BJ (cell line): Measurements from ENCODE around the gene PSME1. TPM values are rescaled to one million over a fixed set of nuclear protein-coding genes. Genes with fewer than 3 reads are reported as not detected.

ENCODE experiments used
- CTCF ChIA-PET: fragments of 350-600 bp; formaldehyde crosslinking; extraction: SDS; loops from one replicate; lab custom pipeline; 2021; ENCODE audit warnings: antibody characterized with exemption, inconsistent platforms; lab: Yijun Ruan, JAX
- POLR2A ChIA-PET: fragments of 300-600 bp; sonication (Branson Sonifier 250); formaldehyde crosslinking; extraction: SDS; loops from one replicate; lab custom pipeline; 2021; ENCODE audit warnings: antibody characterized with exemption; lab: Charles Lee
- DNase-seq: peaks from one replicate; pipeline ENCODE4 v3.0.0-alpha.2; 2011; ENCODE audit warnings: low read depth
- H3K27me3 ChIP-seq: 2 replicates; pipeline ENCODE4 v1.6.0; 2011; ENCODE audit warnings: low read length; ENCODE audit not compliant: control insufficient read depth, insufficient read depth
- H3K36me3 ChIP-seq: 2 replicates; pipeline ENCODE4 v1.5.1; 2011; ENCODE audit warnings: low read length; ENCODE audit not compliant: control insufficient read depth, insufficient read depth
- H3K4me3 ChIP-seq: 2 replicates; pipeline ENCODE4 v1.5.1; 2011; ENCODE audit warnings: low read depth, mild to moderate bottlenecking, control low read depth, low read length
- polyA plus RNA-seq: library from polyadenylated mRNA; depleted of rRNA; stranded (reverse); fragments of >200 nt; gene quantifications from 2 replicates; pipeline ENCODE4 v1.2.3, GENCODE V29; 2011; rRNA removed
- small RNA-seq: library from RNA; depleted of rRNA; stranded (forward); fragments of <200 nt; gene quantifications from one replicate; pipeline ENCODE3, GENCODE V24; 2012; ENCODE audit warnings: low replicate concordance, low read depth; ENCODE audit not compliant: insufficient read length
- TF ChIP-seq, protein P1 (sequence below): IDR thresholded peaks from 2 replicates; pipeline ENCODE4 v1.5.1; 2011; ENCODE audit warnings: low read depth, mild to moderate bottlenecking, control low read depth, inconsistent platforms, low read length, moderate library complexity; ENCODE audit not compliant: insufficient read depth

The PSME1 gene
- polyA plus RNA-seq, 1 experiment = 106 TPM

DNA sequence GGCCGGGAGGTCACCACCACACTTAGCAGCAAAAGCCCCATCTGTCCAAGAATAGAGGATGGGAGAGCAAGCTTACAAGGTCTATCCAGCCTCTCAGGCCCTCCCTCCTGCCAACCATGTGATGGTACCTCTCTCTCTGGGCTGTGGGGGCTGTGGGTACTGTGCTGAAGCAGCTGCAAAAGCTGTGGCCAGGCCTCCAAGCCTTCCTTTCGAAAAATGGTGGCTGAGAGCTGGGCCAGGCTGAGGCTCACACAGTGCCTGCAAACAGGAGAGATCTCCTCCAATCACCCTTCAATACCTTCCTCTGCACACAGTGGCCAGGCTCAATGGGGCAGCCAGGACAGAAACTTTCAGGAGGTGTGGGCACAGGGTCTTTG, 51.5 kb downstream of the PSME1 start:
- CTCF ChIA-PET = interaction anchor here (1.0 to 2.7 kb wide), 3 partner anchors 26 to 129 kb away, joined by 4 to 18 read pairs (median 5); partner anchors contain the start of genes EMC9 and IRF9
- peaks cover 34% of the 10 kb centered on the region for H3K36me3 ChIP-seq
- no peak for DNase-seq

More for the DNA sequence above, 51.5 kb downstream of the PSME1 start:
- Histone ChIP-seq H3K27me3 (no peaks in the 10 kb centered on the region), H3K4me3 (peak overlapping the region; percentile 70; the same call in 1 of the 2 replicates)
- TF ChIP-seq, protein P1, sequence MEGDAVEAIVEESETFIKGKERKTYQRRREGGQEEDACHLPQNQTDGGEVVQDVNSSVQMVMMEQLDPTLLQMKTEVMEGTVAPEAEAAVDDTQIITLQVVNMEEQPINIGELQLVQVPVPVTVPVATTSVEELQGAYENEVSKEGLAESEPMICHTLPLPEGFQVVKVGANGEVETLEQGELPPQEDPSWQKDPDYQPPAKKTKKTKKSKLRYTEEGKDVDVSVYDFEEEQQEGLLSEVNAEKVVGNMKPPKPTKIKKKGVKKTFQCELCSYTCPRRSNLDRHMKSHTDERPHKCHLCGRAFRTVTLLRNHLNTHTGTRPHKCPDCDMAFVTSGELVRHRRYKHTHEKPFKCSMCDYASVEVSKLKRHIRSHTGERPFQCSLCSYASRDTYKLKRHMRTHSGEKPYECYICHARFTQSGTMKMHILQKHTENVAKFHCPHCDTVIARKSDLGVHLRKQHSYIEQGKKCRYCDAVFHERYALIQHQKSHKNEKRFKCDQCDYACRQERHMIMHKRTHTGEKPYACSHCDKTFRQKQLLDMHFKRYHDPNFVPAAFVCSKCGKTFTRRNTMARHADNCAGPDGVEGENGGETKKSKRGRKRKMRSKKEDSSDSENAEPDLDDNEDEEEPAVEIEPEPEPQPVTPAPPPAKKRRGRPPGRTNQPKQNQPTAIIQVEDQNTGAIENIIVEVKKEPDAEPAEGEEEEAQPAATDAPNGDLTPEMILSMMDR = no peak
- POLR2A ChIA-PET = no interaction called here

Small RNA genes lying within 50 kb of the gene (small RNA-seq; reads per million reads assigned to genes)
- not detected for gene IPO4
- gene IRF9 = not detected
- not detected for gene RNA5SP383

Other genes with a start within 250 kb of the PSME1 start
- gene DHRS4, start 182.4 kb upstream of the PSME1 start, polyA plus RNA-seq = 24.3 and 24.7 TPM in 2 replicates
- 12.5 and 15.0 TPM in 2 replicates for gene DHRS4L2, start 147.3 kb upstream of the PSME1 start, polyA plus RNA-seq
- 0.02 and 0.04 TPM in 2 replicates for gene CARMIL3, start 84.2 kb upstream of the PSME1 start, polyA plus RNA-seq
- not detected in 2 replicates for gene CPNE6, start 64.6 kb upstream of the PSME1 start, polyA plus RNA-seq
- 141 and 227 TPM in 2 replicates for gene PCK2, start 41.9 kb upstream of the PSME1 start, polyA plus RNA-seq
- 41.5 and 50.0 TPM in 2 replicates for gene DCAF11, start 21.4 kb upstream of the PSME1 start, polyA plus RNA-seq
- 0.59 and 0.91 TPM in 2 replicates for gene NRL, start 21.2 kb upstream of the PSME1 start, polyA plus RNA-seq
- gene FITM1, start 5.5 kb upstream of the PSME1 start, polyA plus RNA-seq = 0.10 and 0.23 TPM in 2 replicates
- gene EMC9, start 5.4 kb downstream of the PSME1 start, polyA plus RNA-seq = 6.9 and 13.3 TPM in 2 replicates
- 165 and 178 TPM in 2 replicates for gene PSME2, start 10.4 kb downstream of the PSME1 start, polyA plus RNA-seq
- gene RNF31, start 11.3 kb downstream of the PSME1 start, polyA plus RNA-seq = 8.2 and 12.4 TPM in 2 replicates
- gene IRF9, start 25.1 kb downstream of the PSME1 start, polyA plus RNA-seq = 84.8 and 107 TPM in 2 replicates
- 2.7 and 5.5 TPM in 2 replicates for gene REC8, start 35.9 kb downstream of the PSME1 start, polyA plus RNA-seq
- 11.5 and 26.8 TPM in 2 replicates for gene IPO4, start 52.6 kb downstream of the PSME1 start, polyA plus RNA-seq
- 50.5 and 59.2 TPM in 2 replicates for gene TM9SF1, start 59.2 kb downstream of the PSME1 start, polyA plus RNA-seq
- not detected in 2 replicates for gene TSSK4, start 69.5 kb downstream of the PSME1 start, polyA plus RNA-seq
- 36.3 and 52.1 TPM in 2 replicates for gene CHMP4A, start 77.3 kb downstream of the PSME1 start, polyA plus RNA-seq
- 16.3 and 19.3 TPM in 2 replicates for gene MDP1, start 79.9 kb downstream of the PSME1 start, polyA plus RNA-seq
- 242 and 329 TPM in 2 replicates for gene NEDD8, start 96.2 kb downstream of the PSME1 start, polyA plus RNA-seq
- gene GMPR2, start 96.7 kb downstream of the PSME1 start, polyA plus RNA-seq = 103 and 116 TPM in 2 replicates
- 37.2 and 41.7 TPM in 2 replicates for gene TINF2, start 106.4 kb downstream of the PSME1 start, polyA plus RNA-seq
- 0.97 and 2.9 TPM in 2 replicates for gene TGM1, start 127.0 kb downstream of the PSME1 start, polyA plus RNA-seq
- 23.2 and 52.5 TPM in 2 replicates for gene RABGGTA, start 135.4 kb downstream of the PSME1 start, polyA plus RNA-seq
- 40.5 and 57.1 TPM in 2 replicates for gene DHRS1, start 163.6 kb downstream of the PSME1 start, polyA plus RNA-seq
- 13.9 and 16.3 TPM in 2 replicates for gene NOP9, start 163.7 kb downstream of the PSME1 start, polyA plus RNA-seq
- 0.63 and 0.98 TPM in 2 replicates for gene CIDEB, start 171.8 kb downstream of the PSME1 start, polyA plus RNA-seq
- gene LTB4R2, start 173.9 kb downstream of the PSME1 start, polyA plus RNA-seq = 0.98 and 1.6 TPM in 2 replicates
- gene LTB4R, start 175.3 kb downstream of the PSME1 start, polyA plus RNA-seq = 2.5 and 2.6 TPM in 2 replicates
- 4.1 and 6.8 TPM in 2 replicates for gene ADCY4, start 198.9 kb downstream of the PSME1 start, polyA plus RNA-seq
- gene RIPK3, start 203.8 kb downstream of the PSME1 start, polyA plus RNA-seq = 4.3 and 4.4 TPM in 2 replicates
- gene NFATC4, start 232.0 kb downstream of the PSME1 start, polyA plus RNA-seq = 95.8 and 151 TPM in 2 replicates